HFF-Myc (cell line): ENCODE results near the gene MAP2K1.

Source experiments
- DNase-seq: peaks from one replicate; pipeline ENCODE4 v3.0.0-alpha.2; 2011; ENCODE audit warnings: low read depth; ENCODE audit errors: extremely low read depth
- H3K4me3 ChIP-seq: replicated peaks from 2 replicates; pipeline ENCODE4 v1.5.1; 2011; ENCODE audit warnings: low read depth, mild to moderate bottlenecking, control low read depth, low read length
- TF ChIP-seq, protein P1 (sequence below): IDR thresholded peaks from 2 replicates; pipeline ENCODE4 v1.5.1; 2012; ENCODE audit warnings: mild to moderate bottlenecking, low read depth, low read length, control low read depth; ENCODE audit errors: missing control alignments

The MAP2K1 gene

DNA sequence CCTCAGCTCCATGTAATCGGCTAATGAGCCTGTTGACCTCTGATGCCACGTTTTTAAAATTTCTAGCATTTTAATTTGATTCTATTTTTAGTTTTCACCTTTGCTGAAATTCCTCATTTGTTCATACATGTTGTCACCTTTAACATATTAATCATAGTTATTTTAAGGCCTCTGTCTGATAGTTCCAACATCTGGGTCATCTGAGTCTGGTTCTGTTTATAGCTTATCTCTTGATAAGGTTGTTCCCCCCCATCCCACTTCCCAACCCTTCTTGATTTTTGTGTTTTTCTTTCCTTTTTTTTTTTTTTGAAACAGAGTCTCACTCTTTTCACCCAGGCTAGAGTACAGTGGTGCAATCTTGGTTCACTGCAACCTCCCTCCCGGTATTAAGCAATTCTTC, 36.4 kb downstream of the MAP2K1 start:
- TF ChIP-seq, protein P1, sequence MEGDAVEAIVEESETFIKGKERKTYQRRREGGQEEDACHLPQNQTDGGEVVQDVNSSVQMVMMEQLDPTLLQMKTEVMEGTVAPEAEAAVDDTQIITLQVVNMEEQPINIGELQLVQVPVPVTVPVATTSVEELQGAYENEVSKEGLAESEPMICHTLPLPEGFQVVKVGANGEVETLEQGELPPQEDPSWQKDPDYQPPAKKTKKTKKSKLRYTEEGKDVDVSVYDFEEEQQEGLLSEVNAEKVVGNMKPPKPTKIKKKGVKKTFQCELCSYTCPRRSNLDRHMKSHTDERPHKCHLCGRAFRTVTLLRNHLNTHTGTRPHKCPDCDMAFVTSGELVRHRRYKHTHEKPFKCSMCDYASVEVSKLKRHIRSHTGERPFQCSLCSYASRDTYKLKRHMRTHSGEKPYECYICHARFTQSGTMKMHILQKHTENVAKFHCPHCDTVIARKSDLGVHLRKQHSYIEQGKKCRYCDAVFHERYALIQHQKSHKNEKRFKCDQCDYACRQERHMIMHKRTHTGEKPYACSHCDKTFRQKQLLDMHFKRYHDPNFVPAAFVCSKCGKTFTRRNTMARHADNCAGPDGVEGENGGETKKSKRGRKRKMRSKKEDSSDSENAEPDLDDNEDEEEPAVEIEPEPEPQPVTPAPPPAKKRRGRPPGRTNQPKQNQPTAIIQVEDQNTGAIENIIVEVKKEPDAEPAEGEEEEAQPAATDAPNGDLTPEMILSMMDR, result no peak
- DNase-seq, result no peak
- H3K4me3 ChIP-seq, result no peak overlapping the region

DNA sequence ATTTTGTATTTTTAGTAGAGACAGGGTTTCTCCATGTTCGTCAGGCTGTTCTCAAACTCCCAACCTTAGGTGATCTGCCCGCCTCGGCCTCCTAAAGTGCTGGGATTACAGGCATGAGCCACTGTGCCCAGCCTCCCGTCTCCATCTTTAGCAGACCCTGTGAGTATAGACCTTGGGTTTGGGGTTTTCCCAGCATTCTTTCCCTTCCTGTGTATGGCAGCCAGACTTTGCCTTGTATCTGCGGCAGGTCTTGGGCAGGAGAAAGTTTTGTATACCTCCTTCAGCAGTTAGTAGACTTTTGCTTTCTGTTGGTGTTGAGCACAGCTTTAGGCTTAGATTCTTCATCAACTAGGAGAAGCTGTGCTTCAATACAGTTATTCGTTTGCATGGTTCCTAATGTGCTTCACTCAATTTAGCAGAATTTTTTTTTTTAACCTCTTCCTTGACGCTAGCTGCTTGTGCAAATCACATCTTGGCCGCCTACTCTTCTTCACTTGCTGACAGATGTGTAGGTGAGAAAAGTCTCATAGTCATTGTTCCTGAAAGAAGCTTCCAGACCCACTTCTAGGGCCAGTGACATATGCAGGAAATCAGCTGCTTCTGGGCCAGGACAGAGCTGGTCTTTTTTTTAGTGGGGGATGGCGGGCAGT, 38.4 kb downstream of the MAP2K1 start:
- no peak for DNase-seq
- TF ChIP-seq, protein P1, result no peak
- no peak overlapping the region for H3K4me3 ChIP-seq

DNA sequence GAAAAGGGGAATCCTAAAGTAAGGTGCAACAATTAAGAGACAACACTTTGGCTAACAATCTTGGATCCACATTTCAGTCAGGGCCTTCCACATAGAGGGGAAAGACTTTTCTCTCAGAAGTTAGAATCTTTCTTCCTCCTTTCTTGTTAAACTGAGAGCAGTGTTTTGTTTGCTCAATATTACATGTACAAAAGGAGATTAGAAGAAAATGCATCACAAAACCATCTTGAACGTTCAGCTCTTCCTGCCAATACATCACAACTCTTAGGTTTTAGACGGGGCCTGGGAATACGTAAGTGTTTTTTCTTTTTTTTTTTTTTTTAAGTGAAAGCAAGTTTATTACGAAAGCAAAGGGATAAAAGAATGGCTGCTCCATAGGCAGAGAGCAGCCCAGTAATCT, 39.1 kb downstream of the MAP2K1 start:
- no peak overlapping the region for H3K4me3 ChIP-seq
- TF ChIP-seq, protein P1, result no peak
- no peak for DNase-seq

DNA sequence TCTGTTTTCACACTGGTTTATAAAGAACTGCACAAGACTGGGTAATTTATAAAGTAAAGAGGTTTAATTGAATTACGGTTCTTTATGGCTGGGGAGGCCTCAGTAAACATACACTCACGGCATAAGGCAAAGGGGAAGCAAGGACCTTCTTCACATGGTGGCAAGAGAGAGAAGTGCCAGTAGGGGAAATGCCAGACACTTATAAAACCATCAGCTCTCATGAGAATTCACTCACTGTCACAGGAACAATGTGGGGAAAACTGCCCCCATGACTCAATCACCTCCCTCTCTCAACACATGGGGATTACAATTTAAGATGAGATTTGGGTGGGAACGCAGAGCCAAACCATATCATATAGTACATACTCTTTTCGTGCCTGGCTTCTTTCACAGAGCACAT, 42.4 kb downstream of the MAP2K1 start:
- H3K4me3 ChIP-seq, result no peak overlapping the region
- TF ChIP-seq, protein P1, result no peak
- DNase-seq, result no peak

DNA sequence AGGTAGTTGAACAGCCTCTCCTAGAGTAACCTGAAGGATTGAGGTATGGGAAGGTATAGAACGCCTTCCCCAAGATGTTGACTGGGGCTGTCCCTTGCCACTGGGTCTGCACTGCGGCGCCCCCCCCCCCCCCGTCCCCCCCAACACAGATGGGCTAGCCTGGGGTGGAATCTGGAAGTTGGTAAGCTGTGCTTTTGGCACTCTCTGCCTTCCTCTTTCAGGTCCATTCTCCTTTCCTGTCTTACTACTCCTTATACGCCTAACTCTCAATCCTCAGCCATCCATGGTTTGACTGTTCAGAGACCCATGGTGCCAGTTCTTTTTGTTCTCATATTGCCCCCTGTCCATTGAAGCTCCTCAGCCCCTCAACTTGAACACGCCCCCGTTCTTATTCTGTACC, 42.8 kb downstream of the MAP2K1 start:
- TF ChIP-seq, protein P1, result no peak
- no peak for DNase-seq
- H3K4me3 ChIP-seq, result no peak overlapping the region

DNA sequence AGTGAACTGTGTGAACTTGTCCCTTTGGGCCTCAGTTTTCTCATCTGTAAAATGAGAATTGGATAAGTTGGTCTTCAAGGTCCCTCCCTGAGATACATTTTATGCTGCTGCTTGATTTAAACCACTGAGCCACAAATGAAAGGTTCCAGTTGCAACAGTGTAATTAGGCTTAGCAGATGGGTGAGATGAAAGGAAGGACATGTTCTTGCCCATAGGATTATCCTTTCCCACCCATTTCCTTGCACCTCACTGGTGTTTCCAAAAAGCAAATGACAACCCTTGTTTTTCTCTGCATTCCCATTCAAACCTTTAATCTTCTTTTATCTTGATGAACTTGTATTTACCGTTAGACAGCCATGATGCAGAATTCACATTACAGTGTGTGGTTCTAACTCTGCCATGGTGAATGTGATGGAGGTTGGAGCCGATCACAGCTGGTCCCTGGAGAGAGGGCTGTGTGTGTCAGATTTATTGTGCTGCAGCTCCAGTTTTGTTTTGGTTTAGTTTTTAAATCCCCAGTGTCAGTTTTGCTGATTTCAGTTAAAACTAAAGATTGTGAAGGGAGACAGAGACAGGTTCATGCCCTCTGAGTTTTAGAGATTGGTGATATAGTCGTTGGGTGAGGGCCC, 44.0 kb downstream of the MAP2K1 start:
- TF ChIP-seq, protein P1, result no peak
- DNase-seq, result no peak
- no peak overlapping the region for H3K4me3 ChIP-seq
